Measurements from ENCODE around the gene ACACB. TPM values are rescaled to one million over a fixed set of nuclear protein-coding genes. Genes with fewer than 3 reads are reported as not detected.

The ACACB gene
- total RNA-seq, 1 donor from 2014 or later = 140 TPM

- H3K9me3 ChIP-seq = no peaks in the 10 kb centered on the region
- intact Hi-C loops (cut with DNase I) = no loop called here
- no peaks in the 10 kb centered on the region for H3K27me3 ChIP-seq
- H3K4me1 ChIP-seq = no peaks in the 10 kb centered on the region
- no peak overlapping the region for H3K4me3 ChIP-seq
- H3K36me3 ChIP-seq = peaks cover 29 to 90% of the 10 kb centered on the region in 2 donors
- H3K27ac ChIP-seq = no peak overlapping the region
- no peak for TF ChIP-seq CTCF (IDR thresholded peaks at IDR 0.05)
- no peak for DNase-seq (ENCODE audit: low spot score in 2 of 2)
These were observed 145.6 kb downstream of the ACACB start for GRCh38 chr12:109261939-109262338.

GRCh38 chr12:109263439-109263838 is 147.1 kb downstream of the ACACB start:
- peaks cover 29 to 84% of the 10 kb centered on the region in 2 donors for H3K36me3 ChIP-seq
- no peak overlapping the region for H3K27ac ChIP-seq
- no peak for TF ChIP-seq CTCF (IDR thresholded peaks at IDR 0.05)
- DNase-seq (ENCODE audit: low spot score in 2 of 2) = no peak
- no peaks in the 10 kb centered on the region for H3K9me3 ChIP-seq
- intact Hi-C loops (cut with DNase I) = no loop called here
- no peak overlapping the region for H3K4me3 ChIP-seq
- H3K27me3 ChIP-seq = no peaks in the 10 kb centered on the region
- no peaks in the 10 kb centered on the region for H3K4me1 ChIP-seq

- H3K4me1 ChIP-seq = no peaks in the 10 kb centered on the region
- H3K4me3 ChIP-seq = no peak overlapping the region
- H3K27ac ChIP-seq = no peak overlapping the region
- intact Hi-C loops (cut with DNase I) = loop anchor here (2.0 kb wide), 1 partner anchor 122 kb away; no protein-coding TSS in a partner anchor
- peak in 1 of 2 donors; percentile 70 for DNase-seq (ENCODE audit: low spot score in 2 of 2)
- peaks cover 21 to 76% of the 10 kb centered on the region in 2 donors for H3K36me3 ChIP-seq
- no peaks in the 10 kb centered on the region for H3K9me3 ChIP-seq
- TF ChIP-seq CTCF (IDR thresholded peaks at IDR 0.05) = peak in 2 of 3 experiments; percentile 53
- H3K27me3 ChIP-seq = no peaks in the 10 kb centered on the region
These were observed 147.9 kb downstream of the ACACB start for GRCh38 chr12:109264095-109264942.

- Histone ChIP-seq H3K4me1 (no peaks in the 10 kb centered on the region), H3K27me3 (no peaks in the 10 kb centered on the region), H3K27ac (no peak overlapping the region), H3K4me3 (no peak overlapping the region), H3K36me3 (peaks cover 20 to 70% of the 10 kb centered on the region in 2 donors), H3K9me3 (no peaks in the 10 kb centered on the region)
- intact Hi-C loops (cut with DNase I) = loop anchor here (2.0 kb wide), 1 partner anchor 122 kb away; no protein-coding TSS in a partner anchor
- no peak for DNase-seq (ENCODE audit: low spot score in 2 of 2)
- no peak for TF ChIP-seq CTCF (IDR thresholded peaks at IDR 0.05)
These were observed 148.7 kb downstream of the ACACB start for GRCh38 chr12:109264943-109265650.

GRCh38 chr12:109266106-109266879 is 149.9 kb downstream of the ACACB start:
- intact Hi-C loops (cut with DNase I) = no loop called here
- H3K4me1 ChIP-seq = no peaks in the 10 kb centered on the region
- H3K36me3 ChIP-seq = peaks cover 20 to 58% of the 10 kb centered on the region in 2 donors
- H3K27ac ChIP-seq = no peak overlapping the region
- no peak for TF ChIP-seq CTCF (IDR thresholded peaks at IDR 0.05)
- DNase-seq (ENCODE audit: low spot score in 2 of 2) = no peak
- H3K9me3 ChIP-seq = no peaks in the 10 kb centered on the region
- H3K4me3 ChIP-seq = no peak overlapping the region
- no peaks in the 10 kb centered on the region for H3K27me3 ChIP-seq

Data from ascending aorta (tissue), 2 donors.